ENCODE data around the gene FLYWCH2.

DNA sequence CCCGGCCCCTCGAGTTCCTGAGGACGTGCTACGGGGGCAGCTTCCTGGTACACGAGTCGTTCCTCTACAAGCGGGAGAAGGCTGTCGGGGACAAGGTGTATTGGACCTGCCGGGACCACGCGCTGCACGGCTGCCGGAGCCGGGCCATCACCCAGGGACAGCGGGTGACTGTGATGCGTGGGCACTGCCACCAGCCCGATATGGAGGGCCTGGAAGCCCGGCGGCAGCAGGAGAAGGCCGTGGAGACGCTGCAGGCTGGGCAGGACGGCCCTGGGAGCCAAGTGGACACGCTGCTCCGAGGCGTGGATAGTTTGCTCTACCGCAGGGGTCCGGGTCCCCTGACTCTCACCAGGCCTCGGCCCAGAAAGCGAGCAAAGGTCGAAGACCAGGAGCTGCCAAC lies 50.1 kb downstream of the FLYWCH2 start:
- TF ChIP-seq GATA2 (IDR thresholded peaks at IDR 0.05; ENCODE audit: low read depth, low read length) (no peak), GATA3 (IDR thresholded peaks at IDR 0.05; ENCODE audit: low read depth, low read length) (no peak)
